SW 1271 (cell line): ENCODE results near the gene LYRM4.

ENCODE experiments used
- DNase-seq, 2 experiments: peaks; one replicate each; lab custom pipeline; 2025; lab: John Stamatoyannopoulos, UW

The LYRM4 gene

GRCh38 chr6:5246141-5247097, 14.3 kb downstream of the LYRM4 start:
- no peak for DNase-seq

GRCh38 chr6:5243069-5243468, 17.7 kb downstream of the LYRM4 start:
- DNase-seq = no peak

DNA sequence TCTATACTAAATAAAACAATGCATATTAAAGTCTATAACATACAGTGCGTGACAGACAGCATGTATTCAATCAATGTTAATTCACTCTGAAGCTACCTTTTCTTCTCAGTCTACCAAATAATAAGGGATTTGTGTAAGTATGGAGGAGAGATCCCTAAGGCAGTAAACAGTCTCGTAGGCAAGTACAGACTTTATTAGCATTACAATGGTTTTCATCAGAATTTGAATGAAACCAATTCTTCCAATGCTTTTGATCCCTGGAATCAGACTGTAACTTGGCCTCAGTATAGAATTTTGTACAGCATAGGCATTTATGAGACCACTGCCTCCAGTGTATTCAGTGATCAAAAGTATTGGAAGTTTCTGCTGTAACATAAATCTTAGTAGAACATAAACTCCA, 19.5 kb downstream of the LYRM4 start:
- no peak for DNase-seq

DNA sequence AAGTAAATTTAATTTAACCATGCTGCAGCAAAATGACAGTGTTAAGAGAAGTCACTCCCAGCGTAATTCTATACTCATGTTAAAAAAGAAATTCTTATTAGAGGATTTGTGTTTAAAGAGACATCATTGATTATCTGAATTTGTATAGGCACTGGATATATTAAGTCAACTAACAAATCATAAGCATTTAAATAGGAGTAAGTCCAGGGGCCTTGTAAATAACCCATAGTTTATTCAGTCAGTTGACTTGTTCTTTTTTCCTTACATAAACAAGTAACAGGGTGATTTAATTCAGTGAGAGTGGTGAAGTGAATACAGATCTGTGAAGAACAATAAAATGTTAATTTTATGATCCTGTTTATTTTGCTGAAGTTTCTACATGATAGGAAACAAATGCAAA, 22.4 kb downstream of the LYRM4 start:
- no peak for DNase-seq

GRCh38 chr6:5237805-5238204, 22.9 kb downstream of the LYRM4 start:
- DNase-seq = no peak

DNA sequence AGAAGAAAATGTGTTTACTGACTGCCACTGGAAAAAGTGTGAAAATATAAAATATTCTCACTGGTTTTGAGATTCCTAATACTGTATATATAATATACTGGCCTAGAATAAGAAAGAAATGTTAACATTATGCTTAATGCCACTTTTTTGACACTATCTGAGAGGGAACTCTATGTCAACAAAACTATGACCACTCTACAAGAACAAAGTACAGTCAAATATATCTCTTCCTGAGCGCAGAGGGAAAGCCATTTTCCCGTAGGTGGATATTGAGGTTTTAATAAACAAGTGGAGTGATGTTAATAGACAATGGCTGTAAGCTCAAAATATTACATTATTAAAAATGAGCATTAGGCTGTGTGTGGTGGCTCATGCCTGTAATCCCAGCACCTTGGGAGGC, 24.9 kb downstream of the LYRM4 start:
- no peak for DNase-seq

DNA sequence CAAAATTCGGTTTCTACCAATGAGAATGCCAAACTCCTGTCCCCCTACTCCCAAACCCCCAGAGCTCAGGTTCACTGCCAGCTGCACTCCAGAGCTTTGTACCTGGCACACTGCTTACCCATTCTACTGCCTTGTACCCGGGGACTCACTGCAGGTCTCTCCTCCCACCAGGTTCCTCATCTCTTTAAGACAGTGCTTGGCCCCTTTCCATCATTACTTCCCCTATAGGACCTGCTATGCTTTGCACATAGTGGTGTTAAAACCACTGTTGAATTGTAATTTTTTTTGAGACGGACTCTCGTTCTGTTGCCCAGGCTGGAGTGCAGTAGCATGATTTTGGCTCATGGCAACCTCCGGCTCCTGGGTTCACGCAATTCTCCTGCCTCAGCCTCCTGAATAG, 25.9 kb downstream of the LYRM4 start:
- DNase-seq = no peak

- no peak for DNase-seq
These were observed 29.5 kb downstream of the LYRM4 start for GRCh38 chr6:5231289-5231688.

- DNase-seq = no peak
These were observed 30.7 kb downstream of the LYRM4 start for GRCh38 chr6:5230081-5230480.

DNA sequence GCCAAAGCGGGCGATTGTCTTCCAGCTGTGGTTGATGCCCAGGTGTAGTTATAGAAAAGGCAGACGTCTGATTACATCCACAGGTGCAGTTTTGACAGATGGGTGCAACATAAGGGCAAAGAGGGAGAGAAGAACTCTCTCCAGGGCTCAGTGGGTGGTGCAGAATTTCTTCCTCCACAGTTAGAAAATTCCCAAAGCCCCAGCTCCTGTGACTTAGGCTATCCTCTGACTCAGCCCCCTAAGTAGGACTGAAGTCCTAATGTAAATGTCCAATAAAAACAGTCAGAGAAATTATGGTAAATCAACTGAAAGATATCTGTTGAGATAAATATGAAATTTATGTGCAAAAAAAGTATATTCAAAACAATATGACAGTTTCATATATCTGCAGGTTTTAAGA, 31.4 kb downstream of the LYRM4 start:
- DNase-seq = no peak

GRCh38 chr6:5223309-5223708, 37.4 kb downstream of the LYRM4 start:
- no peak for DNase-seq

- no peak for DNase-seq
These were observed 40.3 kb downstream of the LYRM4 start for GRCh38 chr6:5220443-5220842.

DNA sequence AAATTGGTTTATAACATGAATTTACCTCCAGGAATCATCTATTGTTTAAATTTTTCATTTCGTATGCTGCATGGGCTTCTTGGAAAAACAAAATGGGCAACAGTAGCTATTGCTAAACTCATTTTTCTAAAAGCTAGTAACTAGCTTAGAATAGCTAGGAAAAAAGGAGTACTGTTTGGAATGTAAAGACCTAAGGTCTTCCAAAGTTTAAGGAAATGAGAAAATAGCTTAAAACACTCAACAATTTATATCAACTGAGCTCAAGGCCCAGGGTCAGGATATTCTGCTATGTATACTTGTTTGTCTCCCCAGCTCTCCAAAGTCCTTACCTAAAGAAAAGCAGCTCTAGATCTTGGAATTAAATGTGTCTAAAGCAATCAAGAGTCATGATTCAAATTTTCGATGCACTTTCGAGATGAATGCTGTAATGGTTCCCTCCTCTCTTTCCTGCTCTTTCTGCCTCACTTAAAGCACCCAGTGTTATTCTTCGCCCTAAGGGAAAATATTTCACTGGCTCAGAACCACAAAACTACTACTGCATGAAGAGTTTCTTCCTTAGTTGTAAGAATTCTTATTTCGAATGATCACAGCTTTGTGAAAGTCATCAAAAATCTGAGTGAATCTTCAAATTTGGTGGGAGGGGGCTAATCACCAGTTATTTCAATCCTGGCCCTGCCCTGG, 41.6 kb downstream of the LYRM4 start:
- DNase-seq = no peak

DNA sequence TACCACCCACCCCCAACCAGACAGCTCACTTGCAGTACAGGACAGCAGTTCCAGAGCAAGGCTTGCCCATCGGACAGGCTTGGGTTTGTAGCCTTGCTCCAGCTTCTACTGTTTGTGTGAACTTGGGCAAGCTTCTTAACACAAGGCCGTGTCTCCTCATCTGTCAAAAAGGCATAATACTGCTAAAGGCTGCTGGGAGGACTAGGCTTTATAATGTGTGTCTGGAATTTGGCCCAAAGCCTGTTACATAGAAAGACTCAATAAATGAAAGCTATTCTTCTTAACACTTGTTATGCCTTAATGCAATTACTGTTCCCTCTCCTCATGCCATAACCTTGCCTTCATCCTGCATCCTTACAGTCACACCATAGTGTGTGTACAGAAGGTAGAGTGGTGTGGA, 43.4 kb downstream of the LYRM4 start:
- DNase-seq = no peak

DNA sequence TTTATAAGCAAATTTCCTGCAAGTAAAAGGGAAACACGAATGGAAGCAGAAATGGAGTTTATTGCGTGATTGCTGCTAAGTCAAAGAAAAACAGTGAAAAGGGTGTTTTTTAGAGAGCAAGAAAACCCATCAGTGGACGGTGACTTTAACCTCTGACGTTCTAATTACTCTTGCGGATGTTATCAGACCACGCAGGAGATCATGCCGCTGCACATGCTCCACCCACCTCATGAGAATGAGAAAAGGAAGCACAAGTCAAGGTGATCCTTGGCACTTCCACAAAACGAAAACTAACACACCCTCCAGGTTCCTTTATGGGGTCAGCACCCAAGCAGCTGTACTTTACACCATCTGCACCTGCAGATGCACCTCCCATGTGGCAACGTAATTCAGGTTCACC, 45.0 kb downstream of the LYRM4 start:
- no peak for DNase-seq

DNA sequence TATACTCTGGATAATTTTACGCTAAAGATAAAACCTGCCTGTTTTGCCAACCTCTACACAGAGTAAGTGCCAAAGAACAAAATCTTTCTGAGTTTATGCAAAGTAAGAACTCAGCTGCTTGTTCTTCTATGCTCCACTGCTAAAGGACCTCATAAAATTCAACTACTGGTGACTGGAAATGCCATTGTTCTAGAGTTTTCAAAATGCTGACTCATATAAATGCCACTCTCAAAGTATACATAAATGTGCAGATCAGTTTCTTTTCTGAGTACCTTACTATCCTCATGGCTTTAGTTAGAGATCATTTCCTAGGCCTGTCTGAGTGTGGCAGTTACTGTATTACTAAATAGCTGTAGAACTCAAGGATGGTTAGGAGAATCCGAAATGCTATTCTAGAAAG, 45.6 kb downstream of the LYRM4 start:
- DNase-seq = no peak

GRCh38 chr6:5214570-5215052, 46.1 kb downstream of the LYRM4 start:
- no peak for DNase-seq

DNA sequence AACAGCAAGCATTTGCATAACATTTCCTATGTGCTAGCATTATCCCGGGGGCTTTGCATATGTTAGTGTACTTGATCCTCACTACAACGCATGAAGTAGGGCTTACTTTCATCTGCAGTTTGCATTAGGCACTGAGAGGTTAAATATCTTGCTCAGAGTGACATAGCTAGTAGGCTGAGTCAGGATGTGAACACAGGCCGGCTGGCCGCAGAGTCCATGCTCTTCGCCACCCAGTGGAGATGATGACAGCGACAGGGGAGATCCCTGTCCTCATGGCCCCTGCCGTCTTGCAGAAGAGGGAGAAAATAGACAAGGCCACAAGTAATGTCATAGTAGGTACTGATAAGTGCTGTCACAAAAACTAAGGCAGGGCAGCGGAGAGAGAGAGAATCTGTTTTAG, 46.9 kb downstream of the LYRM4 start:
- no peak for DNase-seq

DNA sequence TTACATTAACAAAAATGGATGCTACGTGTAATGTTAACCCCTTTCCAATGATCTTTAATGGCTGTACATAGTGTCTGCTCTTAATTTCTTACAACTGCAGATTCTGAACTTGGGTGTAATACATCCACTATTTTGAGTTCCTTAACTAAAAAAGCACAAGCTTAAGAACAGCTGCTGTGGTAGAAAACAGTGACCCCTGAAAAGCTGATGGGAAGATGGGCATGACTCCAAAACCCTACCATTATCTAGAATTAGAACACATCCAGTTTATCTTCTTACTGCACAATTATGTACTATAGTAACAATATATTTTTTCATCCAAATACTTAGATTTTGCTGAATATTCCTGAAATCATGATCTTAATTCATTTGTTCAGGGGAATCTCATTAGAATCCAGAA, 49.3 kb downstream of the LYRM4 start:
- no peak for DNase-seq

DNA sequence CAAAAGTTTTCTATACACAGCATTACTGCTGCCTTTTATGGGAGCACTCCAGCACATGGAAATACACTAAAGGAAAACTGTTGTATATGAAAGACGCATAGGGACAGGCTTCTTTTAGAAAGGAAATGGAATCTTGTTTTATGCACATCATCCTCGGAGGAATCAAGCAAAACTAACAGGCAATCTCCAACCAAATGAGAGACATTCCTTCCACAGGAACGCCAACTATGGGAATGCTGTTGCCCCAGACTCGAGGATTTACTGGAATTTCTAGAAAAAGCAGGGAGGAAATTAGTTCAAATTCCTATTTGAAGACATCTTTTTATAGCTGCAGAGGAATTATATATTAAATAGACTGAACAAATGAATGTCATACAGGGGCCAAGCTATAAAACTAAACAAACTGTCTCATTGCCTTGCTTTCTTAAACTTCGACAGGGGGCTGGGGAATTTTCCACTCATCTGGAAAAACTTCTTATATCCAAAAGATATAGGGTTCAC, 52.2 kb downstream of the LYRM4 start:
- DNase-seq = no peak

DNA sequence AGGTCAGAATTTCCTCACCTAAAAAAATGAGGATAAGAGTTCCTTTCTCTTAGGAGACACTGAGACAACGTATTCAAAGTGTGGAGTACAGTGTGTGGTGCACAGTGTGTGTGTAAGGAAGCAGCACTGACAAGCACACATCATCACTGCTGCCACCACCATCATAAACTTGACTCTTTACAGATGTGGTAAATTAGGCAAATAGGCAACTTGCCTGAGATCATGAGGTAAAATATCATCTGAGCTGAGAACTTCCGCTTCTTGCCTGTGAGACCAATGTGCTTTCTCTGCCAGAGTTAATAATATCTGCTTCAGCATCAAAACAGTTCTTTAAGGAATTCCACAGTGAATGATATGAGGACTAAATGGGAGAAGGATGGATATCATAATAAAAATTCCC, 52.7 kb downstream of the LYRM4 start:
- DNase-seq = no peak

DNA sequence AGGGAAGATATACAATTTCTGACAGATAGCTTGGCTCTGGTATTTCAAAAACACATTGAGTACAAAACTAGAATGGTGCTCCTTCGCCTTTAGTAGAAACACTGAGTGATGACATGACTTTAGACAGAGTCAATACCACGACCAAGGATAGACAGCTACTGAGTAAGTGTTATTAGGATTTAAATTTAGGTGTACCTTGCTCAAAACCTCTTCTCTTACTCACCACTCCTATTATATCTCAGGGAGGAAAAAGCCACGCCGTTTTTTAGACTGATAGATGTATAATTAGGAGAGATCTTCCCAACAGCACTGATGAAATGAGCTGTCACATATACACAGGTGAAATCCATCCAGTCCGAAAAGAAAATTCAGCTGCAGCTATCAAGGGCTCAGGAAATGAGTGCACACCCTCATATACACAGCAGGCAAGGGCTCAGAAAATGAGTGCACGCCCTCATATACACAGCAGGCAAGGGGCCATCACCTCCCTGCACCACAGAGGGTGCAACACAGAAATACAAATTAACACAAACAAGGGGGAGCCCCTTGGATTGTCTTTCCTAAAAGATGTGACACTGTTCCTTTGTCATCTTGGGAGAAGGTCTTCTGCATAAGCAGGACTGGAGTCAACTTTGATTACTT, 53.7 kb downstream of the LYRM4 start:
- no peak for DNase-seq
